Measurements from ENCODE around the gene GPR18.

GPR18 gene

GRCh38 chr13:99270518-99270917 lies 12.3 kb upstream of the GPR18 start:
- H4K20me1 ChIP-seq: peaks cover 83% of the 10 kb centered on the region
- peaks cover 43% of the 10 kb centered on the region for H3K36me3 ChIP-seq
- H3K27me3 ChIP-seq: no peaks in the 10 kb centered on the region
- H3K9me3 ChIP-seq: peaks cover 7% of the 10 kb centered on the region
- no peak for TF ChIP-seq Cebpa-rat (IDR thresholded peaks at IDR 0.05)
- H3K4me3 ChIP-seq: no peak overlapping the region
- no peak overlapping the region for H3K27ac ChIP-seq
- H3K9ac ChIP-seq: no peak overlapping the region
- peaks cover 55% of the 10 kb centered on the region for H3K4me1 ChIP-seq
- H3K4me2 ChIP-seq: no peak overlapping the region

GRCh38 chr13:99269627-99270241 lies 11.6 kb upstream of the GPR18 start:
- Histone ChIP-seq H3K9me3 (peaks cover 7% of the 10 kb centered on the region), H3K4me1 (peaks cover 55% of the 10 kb centered on the region), H3K4me2 (no peak overlapping the region), H3K4me3 (no peak overlapping the region), H3K36me3 (peaks cover 38% of the 10 kb centered on the region), H3K9ac (no peak overlapping the region), H4K20me1 (peaks cover 83% of the 10 kb centered on the region), H3K27me3 (no peaks in the 10 kb centered on the region), H3K27ac (no peak overlapping the region)
- TF ChIP-seq Cebpa-rat (IDR thresholded peaks at IDR 0.05): no peak

- H3K4me2 ChIP-seq: peak overlapping the region; percentile 18; the same call in 1 of the 2 replicates
- peaks cover 57% of the 10 kb centered on the region for H3K4me1 ChIP-seq
- H3K27ac ChIP-seq: no peak overlapping the region
Measured at GRCh38 chr13:99268822-99269221, 10.6 kb upstream of the GPR18 start.

GRCh38 chr13:99267927-99268326 lies 9.7 kb upstream of the GPR18 start:
- no peak overlapping the region for H3K9ac ChIP-seq
- TF ChIP-seq Cebpa-rat (IDR thresholded peaks at IDR 0.05): no peak
- H3K27ac ChIP-seq: no peak overlapping the region
- H3K4me1 ChIP-seq: peaks cover 66% of the 10 kb centered on the region
- H3K36me3 ChIP-seq: peaks cover 35% of the 10 kb centered on the region
- H4K20me1 ChIP-seq: peaks cover 86% of the 10 kb centered on the region
- H3K27me3 ChIP-seq: no peaks in the 10 kb centered on the region
- no peak overlapping the region for H3K4me2 ChIP-seq
- no peak overlapping the region for H3K4me3 ChIP-seq
- H3K9me3 ChIP-seq: peaks cover 7% of the 10 kb centered on the region

More at GRCh38 chr13:99268822-99269221, 10.6 kb upstream of the GPR18 start:
- Histone ChIP-seq H3K36me3 (peaks cover 35% of the 10 kb centered on the region), H3K27me3 (no peaks in the 10 kb centered on the region), H3K9me3 (peaks cover 7% of the 10 kb centered on the region), H3K9ac (no peak overlapping the region), H4K20me1 (peaks cover 83% of the 10 kb centered on the region), H3K4me3 (no peak overlapping the region)
- no peak for TF ChIP-seq Cebpa-rat (IDR thresholded peaks at IDR 0.05)

- H3K36me3 ChIP-seq: peaks cover 31% of the 10 kb centered on the region
- no peaks in the 10 kb centered on the region for H3K9me3 ChIP-seq
- H3K9ac ChIP-seq: no peak overlapping the region
- peaks cover 77% of the 10 kb centered on the region for H3K4me1 ChIP-seq
- peaks cover 82% of the 10 kb centered on the region for H4K20me1 ChIP-seq
- peak overlapping the region; percentile 35 for H3K4me2 ChIP-seq
- H3K4me3 ChIP-seq: no peak overlapping the region
- TF ChIP-seq Cebpa-rat (IDR thresholded peaks at IDR 0.05): no peak
- no peak overlapping the region for H3K27ac ChIP-seq
- H3K27me3 ChIP-seq: no peaks in the 10 kb centered on the region
Measured at GRCh38 chr13:99266827-99267226, 8.6 kb upstream of the GPR18 start.

GRCh38 chr13:99265821-99266426 lies 7.7 kb upstream of the GPR18 start:
- no peak overlapping the region for H3K4me2 ChIP-seq
- peaks cover 86% of the 10 kb centered on the region for H3K4me1 ChIP-seq
- no peaks in the 10 kb centered on the region for H3K27me3 ChIP-seq

GRCh38 chr13:99265162-99265800 lies 7.1 kb upstream of the GPR18 start:
- Histone ChIP-seq H3K27ac (no peak overlapping the region), H3K9me3 (no peaks in the 10 kb centered on the region), H3K36me3 (peaks cover 31% of the 10 kb centered on the region), H3K27me3 (no peaks in the 10 kb centered on the region), H3K4me2 (peak overlapping the region; percentile 71; the same call in 1 of the 2 replicates), H4K20me1 (peaks cover 72% of the 10 kb centered on the region), H3K9ac (no peak overlapping the region), H3K4me1 (peaks cover 88% of the 10 kb centered on the region), H3K4me3 (no peak overlapping the region)
- no peak for TF ChIP-seq Cebpa-rat (IDR thresholded peaks at IDR 0.05)

More at GRCh38 chr13:99265821-99266426, 7.7 kb upstream of the GPR18 start:
- H3K27ac ChIP-seq: no peak overlapping the region
- H3K9ac ChIP-seq: no peak overlapping the region
- H3K9me3 ChIP-seq: no peaks in the 10 kb centered on the region
- H3K36me3 ChIP-seq: peaks cover 30% of the 10 kb centered on the region
- peaks cover 77% of the 10 kb centered on the region for H4K20me1 ChIP-seq
- no peak for TF ChIP-seq Cebpa-rat (IDR thresholded peaks at IDR 0.05)
- H3K4me3 ChIP-seq: no peak overlapping the region

GRCh38 chr13:99264051-99264450 lies 5.9 kb upstream of the GPR18 start:
- peak overlapping the region; percentile 13 for H3K9ac ChIP-seq
- H3K4me3 ChIP-seq: no peak overlapping the region
- H3K36me3 ChIP-seq: peaks cover 38% of the 10 kb centered on the region
- no peak for TF ChIP-seq Cebpa-rat (IDR thresholded peaks at IDR 0.05)
- no peaks in the 10 kb centered on the region for H3K27me3 ChIP-seq
- H3K9me3 ChIP-seq: no peaks in the 10 kb centered on the region
- 0 out of 2 replicates have a peak overlapping the region, but pooled peaks have one; percentile 22 for H3K27ac ChIP-seq
- H3K4me1 ChIP-seq: peaks cover 97% of the 10 kb centered on the region
- peaks cover 63% of the 10 kb centered on the region for H4K20me1 ChIP-seq
- H3K4me2 ChIP-seq: peak overlapping the region; percentile 71

- TF ChIP-seq Cebpa-rat (IDR thresholded peaks at IDR 0.05): no peak
- H3K4me3 ChIP-seq: no peak overlapping the region
- H3K9ac ChIP-seq: no peak overlapping the region
- H3K9me3 ChIP-seq: no peaks in the 10 kb centered on the region
- peaks cover 97% of the 10 kb centered on the region for H3K4me1 ChIP-seq
- H3K4me2 ChIP-seq: peak overlapping the region; percentile 71
- peaks cover 32% of the 10 kb centered on the region for H3K36me3 ChIP-seq
- peaks cover 55% of the 10 kb centered on the region for H4K20me1 ChIP-seq
- H3K27ac ChIP-seq: 0 out of 2 replicates have a peak overlapping the region, but pooled peaks have one; percentile 22
- no peaks in the 10 kb centered on the region for H3K27me3 ChIP-seq
Measured at GRCh38 chr13:99263126-99263785, 5.1 kb upstream of the GPR18 start.
